Heart left ventricle (tissue), 16 donors: ENCODE measurements around the gene CCDC192. TPM values are rescaled to one million over a fixed set of nuclear protein-coding genes. Genes with fewer than 3 reads are reported as not detected.

Experiments used
- ATAC-seq, 4 donors: fragments of 200-7000 bp; cut with Tn5 transposase; one replicate each; pipeline ENCODE4 v1.9.1; 2020 to 2022; ENCODE audit warnings: moderate library complexity in 4 of 4, mild to moderate bottlenecking in 3 of 4, moderate number of reproducible peaks in 1 of 4
- DNase-seq, 5 donors: peaks; one replicate each; pipeline ENCODE4 v3.0.0-alpha.2; 2020
- H3K27ac ChIP-seq, 12 donors: fragments of 200-600 bp; sonication (generic) in 4 of 12; one replicate each; pipeline versions ENCODE4 v1.5.0 to v1.8.0; 2016 to 2022; ENCODE audit warnings: mild to moderate bottlenecking in 2 of 12
- H3K27me3 ChIP-seq, 9 donors: fragments of 200-600 bp; sonication (generic) in 2 of 9; one replicate each; pipeline versions ENCODE4 v1.5.1 to v1.8.0; 2016 to 2022; ENCODE audit warnings: mild to moderate bottlenecking in 3 of 9
- H3K36me3 ChIP-seq, 9 donors: fragments of 200-600 bp; sonication (generic) in 2 of 9; one replicate each; pipeline versions ENCODE4 v1.5.0 to v1.8.0; 2018 to 2022; ENCODE audit warnings: mild to moderate bottlenecking in 2 of 9
- H3K4me1 ChIP-seq, 12 donors: fragments of 200-600 bp; sonication (generic) in 4 of 12; one replicate each; pipeline versions ENCODE4 v1.5.0 to v1.8.0; 2016 to 2022; ENCODE audit warnings: mild to moderate bottlenecking in 3 of 12
- H3K4me3 ChIP-seq, 12 donors: fragments of 200-600 bp; sonication (generic) in 4 of 12; one replicate each; pipeline versions ENCODE4 v1.5.0 to v1.8.0; 2017 to 2022; ENCODE audit warnings: mild to moderate bottlenecking in 9 of 12, moderate library complexity in 4 of 12
- H3K9me3 ChIP-seq, 12 donors: fragments of 200-600 bp; sonication (generic) in 4 of 12; one replicate each; pipeline versions ENCODE4 v1.5.0 to v1.8.0; 2016 to 2022; ENCODE audit warnings: mild to moderate bottlenecking in 1 of 12
- CTCF ChIP-seq, 12 donors: fragments of 200-600 bp; sonication (generic) in 4 of 12; IDR thresholded peaks; one replicate each; pipeline versions ENCODE4 v1.5.0 to v1.8.0; 2018 to 2022; ENCODE audit warnings: antibody characterized with exemption in 12 of 12, mild to moderate bottlenecking in 5 of 12
- POLR2A ChIP-seq, 2 donors: fragments of 450-650 bp; IDR thresholded peaks; one replicate each; pipeline ENCODE4 v1.6.1; 2017; ENCODE audit warnings: antibody characterized with exemption in 2 of 2, mild to moderate bottlenecking in 2 of 2, moderate library complexity in 2 of 2
- WGBS, 4 donors: extraction: QIAGEN DNeasy Blood & Tissue Kit in 2 of 4; methylation state at CpG; one replicate each; pipeline versions ENCODE4 v1.1.5 to v1.1.7; 2013 to 2018; 5-methylcytosine and 5-hydroxymethylcytosine counted together
- intact Hi-C, 10 donors: fragments of 100-400 bp; cut with DNase I; formaldehyde crosslinking; loops; one replicate each; pipeline versions ENCODE4 v1.11.1 to v1.14.2; 2022
- polyA plus RNA-seq, 2 donors: library from polyadenylated mRNA; stranded (reverse); fragments of 200-250 nt; gene quantifications; one replicate each; pipeline ENCODE4 v1.2.3, GENCODE V29; 2013
- total RNA-seq, 9 donors: library from RNA; depleted of rRNA in 2 of 9; stranded (reverse); fragments of >200 nt in 2 of 9; fragmentation: NEBNext Ultra II Directional in 3 of 9; extraction: Animal tissue kit (Norgen Biotek cat#: 25700) in 3 of 9; gene quantifications; one replicate each; pipeline versions ENCODE4 v1.1.0 to v1.2.4, GENCODE V29; 2016 to 2023
- donor health status: ischemic (EF 13 %, LVEDD 7.1; RV severe dilation, severe dysfunction).
- donor health status: healthy with polysubstance abuse.
- donor health status: DM: no; HTN: yes; CAD: no.
- donor health status: DM: no; HTN: no; CAD: no.
- donor health status: ischemic (EF 25% LVEDD 6.9; RV normal size, moderate dysfunction).
- donor health status: ischemic (EF 25% LVEDD 5.7; RV mildly dilated, moderate dysfunction).
- donor health status: healthy.
- donor health status: DM: yes; HTN: yes; CAD: no.
- donor health status: ischemic (EF 35%, LVEDD 5.7; RV mildly dilated, moderate dysfunction).
- donor health status: nonischemic (EF 11% LVEDD 7.7; RV severe dilation, severe dysfunction).
- donor health status: DM: yes; HTN: yes; CAD: no.
- donor health status: PGD.
- donor health status: ischemic (EF 29% LVEDD 5.4; RV normal size, mild dysfunction).
- donor health status: nonischemic (EF 23%, LVEDD 6.1; RV moderate dilation, normal function).

The CCDC192 gene
- total and polyA plus RNA-seq, 11 donors, result 0.07 to 1.3 (median 0.42) TPM; not detected in 8

- 64 to 84% (median 75%) methylated on average over 4 of the region's 4 CpGs for WGBS, 4 donors
- peak overlapping the region in 1 of 12 donors; percentile 1 for H3K4me3 ChIP-seq
- H3K27ac ChIP-seq, result peak overlapping the region in 11 of 12 donors; percentile 0 to 64 (median 41)
- no peaks in the 10 kb centered on the region for H3K9me3 ChIP-seq
- no peak for ATAC-seq
- H3K4me1 ChIP-seq, result peaks cover 0 to 9% (median 0%) of the 10 kb centered on the region in 12 donors
- H3K27me3 ChIP-seq, result no peaks in the 10 kb centered on the region
- intact Hi-C loops, result loop anchor here in 2 of 10 donors (5.0 to 10.0 kb wide), 2 partner anchors 58 to 106 kb away; partner anchors contain the start of gene SLC12A2 (in 1 of the 2)
- no peak for DNase-seq
- no peaks in the 10 kb centered on the region for H3K36me3 ChIP-seq
- TF ChIP-seq POLR2A (IDR thresholded peaks at IDR 0.05), result no peak
- no peak for TF ChIP-seq CTCF (IDR thresholded peaks at IDR 0.05)
Measured at GRCh38 chr5:127976525-127976924, 273.3 kb downstream of the CCDC192 start.

- ATAC-seq, result peak in 3 of 4 donors; percentile 28 to 81 (median 31)
- peak overlapping the region in 9 of 12 donors; percentile 6 to 64 (median 45) for H3K27ac ChIP-seq
- intact Hi-C loops, result loop anchor here in 2 of 10 donors (5.0 to 10.0 kb wide), 2 partner anchors 58 to 105 kb away; partner anchors contain the start of gene SLC12A2 (in 1 of the 2)
- no peaks in the 10 kb centered on the region for H3K9me3 ChIP-seq
- WGBS, 4 donors, result 50 to 66% (median 54%) methylated on average over 5 of the region's 5 CpGs
- DNase-seq, result no peak
- peaks cover 0 to 8% (median 0%) of the 10 kb centered on the region in 12 donors for H3K4me1 ChIP-seq
- peak overlapping the region in 2 of 12 donors; percentile 4 to 10 for H3K4me3 ChIP-seq
- no peaks in the 10 kb centered on the region for H3K27me3 ChIP-seq
- no peak for TF ChIP-seq CTCF (IDR thresholded peaks at IDR 0.05)
- TF ChIP-seq POLR2A (IDR thresholded peaks at IDR 0.05), result no peak
- H3K36me3 ChIP-seq, result no peaks in the 10 kb centered on the region
Measured at GRCh38 chr5:127976991-127977717, 274.0 kb downstream of the CCDC192 start.

- DNase-seq, result no peak
- Histone ChIP-seq H3K36me3 (no peaks in the 10 kb centered on the region), H3K27me3 (no peaks in the 10 kb centered on the region), H3K9me3 (no peaks in the 10 kb centered on the region), H3K4me1 (peaks cover 0 to 8% (median 0%) of the 10 kb centered on the region in 12 donors), H3K4me3 (no peak overlapping the region), H3K27ac (no peak overlapping the region)
- ATAC-seq, result no peak
- TF ChIP-seq POLR2A (IDR thresholded peaks at IDR 0.05) (no peak), CTCF (IDR thresholded peaks at IDR 0.05) (no peak)
- 93 to 98% (median 97%) methylated on average over 5 of the region's 5 CpGs for WGBS, 4 donors
- intact Hi-C loops, result loop anchor here in 2 of 10 donors (5.0 to 10.0 kb wide), 2 partner anchors 56 to 103 kb away; partner anchors contain the start of gene SLC12A2 (in 1 of the 2)
Measured at GRCh38 chr5:127978738-127979300, 275.6 kb downstream of the CCDC192 start.

- DNase-seq (no peak), ATAC-seq (no peak)
- no peak for TF ChIP-seq CTCF (IDR thresholded peaks at IDR 0.05)
- Histone ChIP-seq H3K4me1 (peaks cover 0 to 8% (median 0%) of the 10 kb centered on the region in 12 donors), H3K36me3 (no peaks in the 10 kb centered on the region), H3K27me3 (no peaks in the 10 kb centered on the region), H3K9me3 (no peaks in the 10 kb centered on the region), H3K27ac (no peak overlapping the region), H3K4me3 (no peak overlapping the region)
- intact Hi-C loops, result loop anchor here in 2 of 10 donors (5.0 to 10.0 kb wide), 2 partner anchors 55 to 103 kb away; partner anchors contain the start of gene SLC12A2 (in 1 of the 2)
Measured at GRCh38 chr5:127979475-127979874, 276.3 kb downstream of the CCDC192 start.
